ENCODE measurements around the gene SMIM3. TPM values are rescaled to one million over a fixed set of nuclear protein-coding genes. Genes with fewer than 3 reads are reported as not detected.

The SMIM3 gene
- total and polyA plus RNA-seq, 10 of the 15 experiments (the other 5 are each of a cell fraction or from before 2014, with no cell fraction given): 1.0 to 14.3 (median 7.7) TPM

GRCh38 chr5:150785950-150786349 is 7.4 kb downstream of the SMIM3 start:
- peaks cover 59% of the 10 kb centered on the region for H3K79me2 ChIP-seq (ENCODE audit: control insufficient read depth, insufficient read depth, low read length)
- POLR2A ChIA-PET: no interaction called here
- 0% methylated on average over 1 of the region's 1 CpG for WGBS (ENCODE audit: insufficient coverage, insufficient replicate concordance, low lambda C conversion rate, missing lambda C conversion rate)

More at GRCh38 chr5:150785950-150786349, 7.4 kb downstream of the SMIM3 start:
- intact Hi-C loops (cut with micrococcal nuclease; ENCODE audit: unreplicated experiment): loop anchor here (10.0 kb wide), 2 partner anchors 301 to 469 kb away; partner anchors contain the start of gene GM2A
- Histone ChIP-seq H3K9me3 (replicated peaks; ENCODE audit: control insufficient read depth, insufficient read depth, low read length) (peaks cover 4% of the 10 kb centered on the region; the same call in 2 of the 3 replicates), H3K9ac (ENCODE audit: control insufficient read depth, insufficient read depth, low read length) (no peak overlapping the region), H3K36me3 (ENCODE audit: control insufficient read depth in 2 of 2, insufficient read depth in 2 of 2, low read length in 1 of 2) (no peaks in the 10 kb centered on the region), H3K4me2 (ENCODE audit: control insufficient read depth, insufficient read depth) (no peak overlapping the region), H3K4me1 (ENCODE audit: control insufficient read depth, insufficient read depth, low read length) (peaks cover 37% of the 10 kb centered on the region), H4K20me1 (ENCODE audit: control insufficient read depth, insufficient read depth) (no peaks in the 10 kb centered on the region), H2AFZ (ENCODE audit: control insufficient read depth, low read depth, low read length) (no peak overlapping the region), H3K27ac (ENCODE audit: control insufficient read depth, insufficient read depth) (no peak overlapping the region), H3K27me3 (replicated peaks in 1 of 2; ENCODE audit: control insufficient read depth in 2 of 2, insufficient read depth in 2 of 2, low read length in 1 of 2) (no peaks in the 10 kb centered on the region), H3K4me3 (no peak overlapping the region)
- FAIRE-seq: no peak
- no peak for ATAC-seq
- ChIA-PET SMC1A (ENCODE audit: uncharacterized antibody, unreplicated experiment) (no interaction called here), RAD21 (ENCODE audit: unreplicated experiment) (no interaction called here), CTCF (interaction anchor here (1.5 to 1.8 kb wide), 2 partner anchors 226 to 530 kb away, joined by 3 to 4 read pairs; no protein-coding TSS in a partner anchor)
- DNase-seq (ENCODE audit: low read depth, low spot score): no peak
- TF ChIP-seq, protein P1, sequence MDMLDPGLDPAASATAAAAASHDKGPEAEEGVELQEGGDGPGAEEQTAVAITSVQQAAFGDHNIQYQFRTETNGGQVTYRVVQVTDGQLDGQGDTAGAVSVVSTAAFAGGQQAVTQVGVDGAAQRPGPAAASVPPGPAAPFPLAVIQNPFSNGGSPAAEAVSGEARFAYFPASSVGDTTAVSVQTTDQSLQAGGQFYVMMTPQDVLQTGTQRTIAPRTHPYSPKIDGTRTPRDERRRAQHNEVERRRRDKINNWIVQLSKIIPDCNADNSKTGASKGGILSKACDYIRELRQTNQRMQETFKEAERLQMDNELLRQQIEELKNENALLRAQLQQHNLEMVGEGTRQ (IDR thresholded peaks at IDR 0.05; ENCODE audit: borderline replicate concordance, low read depth, low read length): no peak
- no peak for TF ChIP-seq POLR2AphosphoS5 (IDR thresholded peaks at IDR 0.05; ENCODE audit: low read length)
- no peak for TF ChIP-seq MTA3 (IDR thresholded peaks at IDR 0.05; ENCODE audit: borderline replicate concordance, low read length)
- TF ChIP-seq SMAD5 (IDR thresholded peaks at IDR 0.05; ENCODE audit: low read depth): no peak
- TF ChIP-seq GABPA (IDR thresholded peaks at IDR 0.05; ENCODE audit: low read depth): no peak
- no peak for TF ChIP-seq EP300 (IDR thresholded peaks at IDR 0.05; ENCODE audit: borderline replicate concordance in 1 of 2, control insufficient read depth in 1 of 2, low read depth in 2 of 2, low read length in 2 of 2)
- TF ChIP-seq TCF7 (IDR thresholded peaks at IDR 0.05; ENCODE audit: borderline replicate concordance): no peak
- TF ChIP-seq RAD51 (IDR thresholded peaks at IDR 0.05): no peak
- no peak for TF ChIP-seq HDGF (IDR thresholded peaks at IDR 0.05)
- TF ChIP-seq POLR2A (IDR thresholded peaks at IDR 0.05; ENCODE audit: low read depth, low read length): no peak
- TF ChIP-seq SMAD1 (IDR thresholded peaks at IDR 0.05; ENCODE audit: low read depth, partially characterized antibody): no peak
- no peak for TF ChIP-seq RB1 (IDR thresholded peaks at IDR 0.05; ENCODE audit: borderline replicate concordance)
- TF ChIP-seq MXI1 (IDR thresholded peaks at IDR 0.05; ENCODE audit: low read depth, low read length): no peak
- TF ChIP-seq CEBPB (IDR thresholded peaks at IDR 0.05; ENCODE audit: borderline replicate concordance in 1 of 2, low read depth in 2 of 2, low read length in 2 of 2): no peak
- TF ChIP-seq HDAC6 (IDR thresholded peaks at IDR 0.05; ENCODE audit: unreplicated experiment): no peak
- no TSS peak for BruUV-seq (replicated peaks)
- in situ Hi-C loops (cut with MboI): no loop called here

Measured in GM12878 (cell line).